ENCODE data around the gene FRMPD4. TPM values are rescaled to one million over a fixed set of nuclear protein-coding genes. Genes with fewer than 3 reads are reported as not detected.

Gene FRMPD4
- total RNA-seq, 1 experiment from 2014 or later = 0.24 TPM

- Histone ChIP-seq H2BK20ac (ENCODE audit: low read depth, low read length, poor library complexity, severe bottlenecking) (no peak overlapping the region), H3K79me2 (ENCODE audit: insufficient read depth, low read length) (no peaks in the 10 kb centered on the region), H3K4ac (ENCODE audit: low read depth, low read length) (no peak overlapping the region), H3K79me1 (ENCODE audit: insufficient read depth, low read depth, low read length, poor library complexity, severe bottlenecking) (no peaks in the 10 kb centered on the region), H4K20me1 (ENCODE audit: control insufficient read depth, insufficient read depth, insufficient read length) (no peaks in the 10 kb centered on the region), H3K27ac (ENCODE audit: insufficient read length, low read depth, low read length) (no peak overlapping the region), H4K8ac (replicated peaks; ENCODE audit: insufficient read length, low read depth, low read length) (no peak overlapping the region), H2BK12ac (ENCODE audit: insufficient read length, low read depth, low read length) (no peak overlapping the region), H3K9ac (ENCODE audit: extremely low read depth, insufficient read length, low read length) (no peak overlapping the region), H4K5ac (ENCODE audit: insufficient read length, low read depth, low read length) (no peak overlapping the region), H2BK5ac (ENCODE audit: insufficient read length, low read length) (no peak overlapping the region), H2AK5ac (ENCODE audit: insufficient read length, low read length) (no peak overlapping the region), H3T11ph (ENCODE audit: low read length) (no peak overlapping the region), H3K56ac (ENCODE audit: insufficient read length, low read depth, low read length) (no peak overlapping the region), H3K27me3 (ENCODE audit: insufficient read depth, low read length) (no peaks in the 10 kb centered on the region), H2BK15ac (ENCODE audit: low read depth, low read length) (no peak overlapping the region), H3K18ac (ENCODE audit: insufficient read length, low read depth, low read length) (no peak overlapping the region), H3K23ac (ENCODE audit: insufficient read length, low read depth, low read length) (no peak overlapping the region), H3K4me1 (ENCODE audit: insufficient read depth, low read length) (no peaks in the 10 kb centered on the region; the same call in 1 of the 2 replicates), H3K14ac (ENCODE audit: insufficient read depth, low read length) (no peak overlapping the region), H4K91ac (ENCODE audit: insufficient read length, low read depth, low read length) (no peak overlapping the region), H3K23me2 (ENCODE audit: insufficient read length, low read depth, low read length, poor library complexity, severe bottlenecking) (no peaks in the 10 kb centered on the region), H2BK120ac (ENCODE audit: low read depth, low read length, poor library complexity, severe bottlenecking) (no peak overlapping the region), H3K4me2 (ENCODE audit: insufficient read depth, insufficient read length, low read length) (no peak overlapping the region), H3K9me3 (ENCODE audit: control insufficient read depth, low read depth, low read length) (no peaks in the 10 kb centered on the region), H2AFZ (ENCODE audit: low read length) (no peak overlapping the region)
- Mint-ChIP-seq H3K27me3 (ENCODE audit: low read depth) (peaks cover 2% of the 10 kb centered on the region; the same call in 1 of the 2 replicates), H3K36me3 (ENCODE audit: insufficient read depth in 1 of 3, low read depth in 3 of 3) (no peaks in the 10 kb centered on the region; a peak in 1 of 7 replicates), H3K4me3 (no peak overlapping the region), H3K4me1 (peaks cover 3 to 5% of the 10 kb centered on the region in 2 experiments; a peak in 1 of 4 replicates), H3K27ac (no peak overlapping the region), H3K9me3 (peaks cover 64 to 72% of the 10 kb centered on the region in 2 experiments)
- DNase-seq = no peak
- WGBS (ENCODE audit: extremely low coverage, insufficient read length, low lambda C conversion rate) = no CpG with 5 or more reads among the region's 1 CpG
- TF ChIP-seq CTCF (conservative IDR thresholded peaks at IDR 0.05) = no peak
Observed at GRCh38 chrX:12378706-12379105, 240.4 kb downstream of the FRMPD4 start.

Measured in H9 (cell line).